Stomach (tissue), 9 donors: ENCODE results near the gene KIZ. TPM values are rescaled to one million over a fixed set of nuclear protein-coding genes. Genes with fewer than 3 reads are reported as not detected.

Experiments
- DNase-seq, 2 donors: peaks; one replicate each; pipeline versions ENCODE4 v3.0.0 to v3.0.0-alpha.2; 2013 to 2019
- H3K27ac ChIP-seq, 5 donors: fragments of 200-600 bp in 4 of 5; sonication (generic) in 4 of 5; one replicate each; pipeline ENCODE4 v1.5.1; 2013 to 2019; ENCODE audit warnings: mild to moderate bottlenecking in 1 of 5, moderate library complexity in 1 of 5
- H3K27me3 ChIP-seq, 3 donors: fragments of 200-600 bp; sonication (generic); one replicate each; pipeline ENCODE4 v1.5.1; 2017 to 2019; ENCODE audit warnings: mixed run types in 1 of 3
- H3K36me3 ChIP-seq, 4 donors: fragments of 200-600 bp; sonication (generic); 1 replicate in 3 of 4; 2 replicates in 1 of 4; pipeline ENCODE4 v1.5.1; 2016 to 2019
- H3K4me1 ChIP-seq, 4 donors: fragments of 200-600 bp; sonication (generic); one replicate each; pipeline ENCODE4 v1.5.1; 2016 to 2019
- H3K4me3 ChIP-seq, 4 donors: fragments of 200-600 bp; sonication (generic) in 3 of 4; one replicate each; pipeline ENCODE4 v1.5.1; 2016 to 2019; ENCODE audit warnings: mild to moderate bottlenecking in 1 of 4
- H3K9me3 ChIP-seq, 4 donors: fragments of 200-600 bp; sonication (generic); one replicate each; pipeline ENCODE4 v1.5.1; 2016 to 2019
- EP300 ChIP-seq: sonication (generic); formaldehyde crosslinking; IDR thresholded peaks from one replicate; pipeline ENCODE4 v1.6.1; 2017; ENCODE audit warnings: antibody characterized with exemption
- POLR2A ChIP-seq, 4 donors: fragments of 450-650 bp; IDR thresholded peaks; one replicate each; pipeline ENCODE4 v1.6.1; 2016; ENCODE audit warnings: antibody characterized with exemption in 4 of 4, control low read depth in 2 of 4, mild to moderate bottlenecking in 1 of 4, moderate library complexity in 1 of 4
- POLR2AphosphoS5 ChIP-seq, 3 donors: sonication (generic); formaldehyde crosslinking; IDR thresholded peaks; one replicate each; pipeline ENCODE4 v1.6.1; 2016; ENCODE audit warnings: antibody characterized with exemption in 3 of 3
- WGBS, 5 donors: extraction: QIAGEN DNeasy Blood & Tissue Kit in 3 of 5; methylation state at CpG; one replicate each; pipeline versions ENCODE4 v1.1.5 to v1.1.7; 2013 to 2018; 5-methylcytosine and 5-hydroxymethylcytosine counted together
- intact Hi-C: fragments of 100-400 bp; cut with DNase I; formaldehyde crosslinking; loops from one replicate; pipeline ENCODE4 v1.15.1; 2023; ENCODE audit warnings: low total_unique reads
- polyA plus RNA-seq, 3 donors: library from polyadenylated mRNA; stranded (reverse); fragments of 200-250 nt; gene quantifications; one replicate each; pipeline ENCODE4 v1.2.3, GENCODE V29; 2013
- total RNA-seq, 5 donors: library from RNA; depleted of rRNA; stranded (reverse); fragments of >200 nt; gene quantifications; one replicate each; pipeline versions ENCODE4 v1.1.0 to v1.2.3, GENCODE V29; 2014 to 2016
- TF ChIP-seq, protein P1 (sequence below), 7 experiments: fragments of 450-650 bp in 4 of 7; fragments of 200-600 bp in 3 of 7; sonication (generic) in 3 of 7; IDR thresholded peaks; one replicate each; pipeline ENCODE4 v1.5.1; 2016 to 2019; ENCODE audit warnings: antibody characterized with exemption in 7 of 7, control low read depth in 2 of 7, mild to moderate bottlenecking in 1 of 7
- donor health status: healthy with polysubstance abuse.
- donor health status: Bipolar disorder and iron deficiency.
- donor health status: healthy.

The KIZ gene
- total and polyA plus RNA-seq, 8 donors = 11.7 to 38.2 (median 15.1) TPM

DNA sequence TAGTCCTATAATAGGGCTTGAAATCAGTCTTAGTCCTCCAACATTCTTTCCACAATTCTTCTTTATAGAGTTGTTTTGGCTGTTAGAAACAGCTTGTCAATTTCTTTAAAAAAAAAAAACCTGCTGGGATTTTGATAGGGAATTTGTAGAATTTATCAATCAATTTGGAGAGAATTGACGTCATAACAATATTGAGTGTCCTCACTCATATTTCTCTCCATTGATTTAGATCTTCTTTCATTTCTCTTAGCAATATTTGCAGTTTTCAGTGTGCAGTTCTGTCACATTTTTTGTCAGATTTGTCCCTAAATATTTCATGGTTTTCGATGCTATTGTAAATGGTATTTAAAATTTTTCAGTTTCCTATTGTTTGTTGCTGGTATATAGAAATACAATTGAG lies 14.5 kb upstream of the KIZ start:
- intact Hi-C loops = no loop called here
- H3K9me3 ChIP-seq = no peaks in the 10 kb centered on the region
- H3K27ac ChIP-seq = no peak overlapping the region
- TF ChIP-seq POLR2A (IDR thresholded peaks at IDR 0.05) (no peak), EP300 (no peak), POLR2AphosphoS5 (IDR thresholded peaks at IDR 0.05) (no peak)
- TF ChIP-seq, protein P1, sequence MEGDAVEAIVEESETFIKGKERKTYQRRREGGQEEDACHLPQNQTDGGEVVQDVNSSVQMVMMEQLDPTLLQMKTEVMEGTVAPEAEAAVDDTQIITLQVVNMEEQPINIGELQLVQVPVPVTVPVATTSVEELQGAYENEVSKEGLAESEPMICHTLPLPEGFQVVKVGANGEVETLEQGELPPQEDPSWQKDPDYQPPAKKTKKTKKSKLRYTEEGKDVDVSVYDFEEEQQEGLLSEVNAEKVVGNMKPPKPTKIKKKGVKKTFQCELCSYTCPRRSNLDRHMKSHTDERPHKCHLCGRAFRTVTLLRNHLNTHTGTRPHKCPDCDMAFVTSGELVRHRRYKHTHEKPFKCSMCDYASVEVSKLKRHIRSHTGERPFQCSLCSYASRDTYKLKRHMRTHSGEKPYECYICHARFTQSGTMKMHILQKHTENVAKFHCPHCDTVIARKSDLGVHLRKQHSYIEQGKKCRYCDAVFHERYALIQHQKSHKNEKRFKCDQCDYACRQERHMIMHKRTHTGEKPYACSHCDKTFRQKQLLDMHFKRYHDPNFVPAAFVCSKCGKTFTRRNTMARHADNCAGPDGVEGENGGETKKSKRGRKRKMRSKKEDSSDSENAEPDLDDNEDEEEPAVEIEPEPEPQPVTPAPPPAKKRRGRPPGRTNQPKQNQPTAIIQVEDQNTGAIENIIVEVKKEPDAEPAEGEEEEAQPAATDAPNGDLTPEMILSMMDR (IDR thresholded peaks at IDR 0.05) = no peak
- H3K4me1 ChIP-seq = peaks cover 0 to under 1% (median 0%) of the 10 kb centered on the region in 4 donors
- no peak for DNase-seq
- H3K4me3 ChIP-seq = no peak overlapping the region
- 74 to 89% (median 81%) methylated on average over 2 of the region's 2 CpGs for WGBS, 5 donors
- H3K36me3 ChIP-seq = no peaks in the 10 kb centered on the region
- peaks cover 0 to 49% (median 13%) of the 10 kb centered on the region in 3 donors for H3K27me3 ChIP-seq

DNA sequence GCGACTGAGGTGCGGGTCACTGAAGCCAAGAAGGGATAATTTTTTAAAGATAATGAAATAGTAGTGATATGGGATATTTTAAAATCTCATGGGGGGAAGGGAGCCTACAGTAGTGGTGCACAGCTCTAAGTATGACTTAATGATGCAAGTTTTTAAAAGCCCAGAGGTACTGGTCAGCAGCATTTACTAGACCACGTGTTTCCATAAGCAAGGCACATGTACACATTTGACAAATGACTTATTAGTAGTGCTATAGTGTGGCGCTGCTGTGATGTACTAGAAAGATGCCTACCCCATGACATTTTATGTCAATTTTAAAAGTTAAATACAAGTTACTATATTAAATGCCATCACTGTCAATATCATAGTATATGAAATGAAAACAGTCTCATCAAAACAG lies 12.2 kb upstream of the KIZ start:
- TF ChIP-seq POLR2AphosphoS5 (IDR thresholded peaks at IDR 0.05) (no peak), EP300 (no peak), POLR2A (IDR thresholded peaks at IDR 0.05) (no peak)
- TF ChIP-seq, protein P1 (IDR thresholded peaks at IDR 0.05) = no peak

DNA sequence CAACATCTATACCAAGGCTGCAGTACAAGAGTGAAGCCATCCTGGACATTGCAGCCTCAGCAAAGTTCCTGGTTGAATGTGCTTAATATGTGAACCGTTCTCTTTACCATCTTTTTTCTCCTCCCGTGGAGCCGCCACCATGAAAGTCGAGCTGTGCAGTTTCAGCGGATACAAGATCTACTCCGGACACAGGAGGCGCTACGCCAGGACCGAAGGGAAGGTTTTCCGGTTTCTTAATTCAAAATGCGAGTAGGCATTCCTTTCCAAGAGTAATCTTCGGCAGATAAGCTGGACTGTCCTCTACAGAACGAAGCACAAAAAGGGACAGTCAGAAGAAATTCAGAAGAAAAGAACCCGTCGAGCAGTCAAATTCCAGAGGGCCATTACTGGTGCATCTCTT lies 11.3 kb upstream of the KIZ start:
- Histone ChIP-seq H3K27me3 (peaks cover 0 to 22% (median 0%) of the 10 kb centered on the region in 3 donors), H3K27ac (no peak overlapping the region)
- intact Hi-C loops = no loop called here

More for the DNA sequence above, 12.2 kb upstream of the KIZ start:
- no peak overlapping the region for H3K27ac ChIP-seq
- WGBS, 5 donors = 80 to 89% (median 84%) methylated on average over 4 of the region's 4 CpGs
- no peaks in the 10 kb centered on the region for H3K4me1 ChIP-seq
- H3K36me3 ChIP-seq = no peaks in the 10 kb centered on the region
- no peaks in the 10 kb centered on the region for H3K9me3 ChIP-seq
- no peak for DNase-seq
- H3K4me3 ChIP-seq = no peak overlapping the region
- intact Hi-C loops = no loop called here
- H3K27me3 ChIP-seq = peaks cover 0 to 31% (median 0%) of the 10 kb centered on the region in 3 donors

DNA sequence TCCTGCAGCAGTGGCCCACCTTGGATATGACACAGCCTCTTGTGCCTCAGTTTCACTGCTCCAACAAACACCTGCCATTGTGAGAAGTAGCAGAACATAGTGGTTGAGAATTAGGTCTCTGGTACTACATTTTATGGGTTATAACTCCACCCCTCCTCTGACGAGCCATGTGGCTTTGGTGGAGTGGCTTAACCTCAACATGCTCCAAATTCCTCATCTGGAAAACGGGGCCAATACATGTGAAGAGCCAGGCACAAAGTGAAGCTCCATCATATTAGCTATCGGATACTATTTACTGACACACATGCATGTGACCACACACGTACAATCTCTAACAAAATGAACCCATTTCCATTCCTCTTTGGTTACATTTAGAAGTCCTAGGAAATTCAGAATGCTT lies 8.4 kb upstream of the KIZ start:
- no peaks in the 10 kb centered on the region for H3K4me1 ChIP-seq
- H3K36me3 ChIP-seq = no peaks in the 10 kb centered on the region
- H3K27me3 ChIP-seq = peaks cover 0 to 15% (median 0%) of the 10 kb centered on the region in 3 donors
- H3K27ac ChIP-seq = no peak overlapping the region
- TF ChIP-seq POLR2A (IDR thresholded peaks at IDR 0.05) (no peak), POLR2AphosphoS5 (IDR thresholded peaks at IDR 0.05) (no peak), EP300 (no peak)
- TF ChIP-seq, protein P1 (IDR thresholded peaks at IDR 0.05) = no peak
- WGBS, 5 donors = 68 to 83% (median 76%) methylated on average over 4 of the region's 4 CpGs
- no peak overlapping the region for H3K4me3 ChIP-seq
- intact Hi-C loops = no loop called here
- no peaks in the 10 kb centered on the region for H3K9me3 ChIP-seq
- no peak for DNase-seq

More for the DNA sequence above, 11.3 kb upstream of the KIZ start:
- Histone ChIP-seq H3K4me1 (no peaks in the 10 kb centered on the region), H3K9me3 (no peaks in the 10 kb centered on the region), H3K4me3 (no peak overlapping the region), H3K36me3 (no peaks in the 10 kb centered on the region)
- TF ChIP-seq EP300 = no peak
- TF ChIP-seq POLR2A (IDR thresholded peaks at IDR 0.05) = no peak
- TF ChIP-seq, protein P1 (IDR thresholded peaks at IDR 0.05) = no peak
- no peak for TF ChIP-seq POLR2AphosphoS5 (IDR thresholded peaks at IDR 0.05)
- WGBS, 5 donors = 87 to 94% (median 89%) methylated on average over 15 of the region's 15 CpGs
- DNase-seq = no peak
